GM23248 (cell line): ENCODE data around the gene CA14. TPM values are rescaled to one million over a fixed set of nuclear protein-coding genes. Genes with fewer than 3 reads are reported as not detected.
A peak's percentile ranks its signal among the peaks of the same experiment; 100 is the strongest.

Experiments
- DNase-seq: peaks from one replicate; pipeline ENCODE4 v3.0.0-alpha.2; 2015
- H2AFZ ChIP-seq: fragments of 200-600 bp; sonication (generic); 2 replicates; pipeline ENCODE4 v1.6.1; 2016; ENCODE audit warnings: antibody characterized with exemption
- H3F3A ChIP-seq: fragments of 200-600 bp; sonication (generic); 2 replicates; pipeline ENCODE4 v1.6.1; 2016; ENCODE audit warnings: mild to moderate bottlenecking, antibody characterized with exemption, mixed run types; ENCODE audit not compliant: insufficient read depth
- H3K27ac ChIP-seq: fragments of 200-600 bp; sonication (generic); 2 replicates; pipeline ENCODE4 v1.5.1; 2016; ENCODE audit warnings: mild to moderate bottlenecking
- H3K27me3 ChIP-seq: fragments of 200-600 bp; sonication (generic); replicated peaks from 2 replicates; pipeline ENCODE4 v1.6.1; 2016; ENCODE audit warnings: mild to moderate bottlenecking; ENCODE audit not compliant: insufficient read depth
- H3K36me3 ChIP-seq: fragments of 200-600 bp; sonication (generic); 2 replicates; pipeline ENCODE4 v1.6.1; 2016; ENCODE audit warnings: low read depth, mild to moderate bottlenecking
- H3K4me1 ChIP-seq: fragments of 200-600 bp; sonication (generic); 2 replicates; pipeline ENCODE4 v1.6.1; 2016; ENCODE audit warnings: mild to moderate bottlenecking; ENCODE audit not compliant: insufficient read depth
- H3K4me2 ChIP-seq: fragments of 200-600 bp; sonication (generic); one replicate; pipeline ENCODE4 v1.6.1; 2016; ENCODE audit warnings: mild to moderate bottlenecking; ENCODE audit not compliant: unreplicated experiment
- H3K4me3 ChIP-seq: fragments of 200-600 bp; sonication (generic); 2 replicates; pipeline ENCODE4 v1.5.1; 2016; ENCODE audit warnings: mild to moderate bottlenecking
- H3K79me2 ChIP-seq: fragments of 200-600 bp; sonication (generic); 2 replicates; pipeline ENCODE4 v1.6.1; 2016; ENCODE audit warnings: mild to moderate bottlenecking; ENCODE audit not compliant: insufficient read depth
- H3K9ac ChIP-seq: fragments of 200-600 bp; sonication (generic); 2 replicates; pipeline ENCODE4 v1.6.1; 2016; ENCODE audit warnings: mild to moderate bottlenecking
- H3K9me2 ChIP-seq: fragments of 200-600 bp; sonication (generic); 2 replicates; pipeline ENCODE4 v1.6.1; 2016; ENCODE audit warnings: mixed run types, mild to moderate bottlenecking, moderate library complexity; ENCODE audit not compliant: insufficient read depth
- H3K9me3 ChIP-seq: fragments of 200-600 bp; sonication (generic); one replicate; pipeline ENCODE4 v1.6.1; 2017; ENCODE audit warnings: low read depth
- H4K20me1 ChIP-seq: fragments of 200-600 bp; sonication (generic); 2 replicates; pipeline ENCODE4 v1.6.0; 2016; ENCODE audit not compliant: insufficient read depth
- EZH2 ChIP-seq: fragments of 200-600 bp; sonication (generic); IDR thresholded peaks from 2 replicates; pipeline ENCODE4 v1.6.1; 2018; ENCODE audit warnings: antibody characterized with exemption, mild to moderate bottlenecking; ENCODE audit not compliant: insufficient read depth, poor library complexity, severe bottlenecking
- EZH2phosphoT487 ChIP-seq: fragments of 200-600 bp; sonication (generic); IDR thresholded peaks from 2 replicates; pipeline ENCODE4 v1.6.1; 2018; ENCODE audit warnings: antibody characterized with exemption, moderate library complexity, mild to moderate bottlenecking, low read depth; ENCODE audit not compliant: insufficient read depth
- WGBS, 2 experiments: methylation state at CpG; one replicate each; pipeline ENCODE4 v1.1.6; 2015 to 2017; ENCODE audit warnings: low lambda C conversion rate in 2 of 2, low coverage in 1 of 2; ENCODE audit errors: missing lambda C conversion rate in 2 of 2; 5-methylcytosine and 5-hydroxymethylcytosine counted together
- in situ Hi-C: fragments of 300-500 bp; cut with MboI; formaldehyde crosslinking; loops from 2 replicates; pipeline ENCODE4 v1.15.0; 2020
- polyA plus RNA-seq: library from polyadenylated mRNA; unstranded; fragments of >200 nt; fragmentation: Nextera tagmentation; extraction: Ambion mirVana; gene quantifications from 2 replicates; pipeline ENCODE4 v1.2.1, GENCODE V29; 2016
- total RNA-seq: library from RNA; depleted of rRNA; stranded (reverse); fragments of >200 nt; shearing (Covaris generic); gene quantifications from 2 replicates; pipeline ENCODE4 v1.2.3, GENCODE V29; 2014

The CA14 gene
- total and polyA plus RNA-seq, 2 experiments from 2014 or later = not detected

DNA sequence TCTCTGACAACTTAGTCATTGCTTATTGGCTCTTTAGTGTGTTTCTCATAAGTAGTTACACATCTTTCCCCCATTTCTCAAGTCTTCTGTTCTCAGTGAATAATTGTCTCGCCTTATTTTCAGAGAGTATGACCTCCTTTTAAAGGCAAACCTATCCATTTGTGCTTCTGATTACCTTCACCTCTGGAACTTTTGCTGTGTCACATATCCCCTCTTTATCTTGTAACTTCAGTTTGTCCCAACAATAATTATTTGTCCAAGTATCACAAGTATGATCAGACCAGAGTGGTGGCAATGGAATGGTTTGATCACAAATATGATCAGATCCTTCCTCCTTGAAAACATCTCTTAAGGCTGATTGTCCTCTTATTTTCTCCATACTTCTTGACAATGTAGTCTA lies 30.8 kb downstream of the CA14 start:
- Histone ChIP-seq H3K4me2 (no peak overlapping the region), H2AFZ (no peak overlapping the region), H3K27me3 (no peaks in the 10 kb centered on the region), H3K9me3 (no peaks in the 10 kb centered on the region), H3K4me3 (no peak overlapping the region), H3K27ac (no peak overlapping the region), H4K20me1 (no peaks in the 10 kb centered on the region), H3K9ac (no peak overlapping the region), H3K79me2 (peaks cover 2% of the 10 kb centered on the region), H3K36me3 (no peaks in the 10 kb centered on the region), H3K9me2 (no peaks in the 10 kb centered on the region), H3F3A (no peaks in the 10 kb centered on the region), H3K4me1 (peaks cover 5% of the 10 kb centered on the region)
- TF ChIP-seq EZH2phosphoT487 = no peak
- 55 to 61% methylated on average over 1 of the region's 1 CpG for WGBS, 2 experiments
- DNase-seq = no peak
- in situ Hi-C loops = no loop called here

DNA sequence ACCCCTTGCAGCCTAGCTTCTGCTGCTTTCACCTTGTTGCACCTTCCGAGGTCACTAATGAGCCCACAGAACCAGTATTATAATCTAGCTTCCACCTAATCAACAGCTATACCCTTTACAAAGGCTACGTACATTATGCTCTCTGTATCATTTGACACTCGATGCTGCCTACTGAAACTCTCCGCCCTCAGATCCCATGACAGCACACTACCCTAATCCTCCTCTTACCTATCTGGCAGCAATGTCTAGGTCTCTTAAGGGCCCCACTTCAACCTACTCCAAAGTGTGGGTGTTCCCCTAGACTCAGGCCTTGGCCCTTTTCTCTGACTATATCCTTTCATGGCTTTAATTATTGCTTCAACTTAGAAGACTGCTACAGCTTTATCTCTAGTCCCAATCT lies 31.2 kb downstream of the CA14 start:
- Histone ChIP-seq H3K79me2 (peaks cover 7% of the 10 kb centered on the region), H3K27me3 (no peaks in the 10 kb centered on the region), H3K9ac (no peak overlapping the region), H3K9me3 (no peaks in the 10 kb centered on the region), H3K4me1 (peaks cover 6% of the 10 kb centered on the region), H3F3A (no peaks in the 10 kb centered on the region), H2AFZ (no peak overlapping the region), H3K27ac (no peak overlapping the region), H3K9me2 (no peaks in the 10 kb centered on the region), H3K4me3 (no peak overlapping the region), H3K36me3 (no peaks in the 10 kb centered on the region), H3K4me2 (no peak overlapping the region), H4K20me1 (no peaks in the 10 kb centered on the region)
- TF ChIP-seq EZH2phosphoT487 (no peak), EZH2 (no peak)
- in situ Hi-C loops = no loop called here
- no peak for DNase-seq
- WGBS, 2 experiments = 92 to 94% methylated on average over 4 of the region's 4 CpGs

GRCh38 chr1:150293433-150294253 lies 36.1 kb downstream of the CA14 start, which contains the start of gene MRPS21:
Gene MRPS21 (plus strand): TSS chr1:150293861. CDS start chr1:150294367, 506 bp downstream.
- Histone ChIP-seq H3F3A (no peaks in the 10 kb centered on the region), H2AFZ (peak within 1 kb of the TSS; percentile 99), H3K9me2 (no peaks in the 10 kb centered on the region), H3K27ac (peak within 1 kb of the TSS; percentile 94), H3K9ac (peak within 1 kb of the TSS; percentile 88), H3K36me3 (peaks cover 5% of the 10 kb centered on the region; the same call in 1 of the 2 replicates), H4K20me1 (0 out of 2 replicates have a peak, but pooled peaks cover 3% of the 10 kb centered on the region), H3K9me3 (no peaks in the 10 kb centered on the region), H3K4me1 (peaks cover 10% of the 10 kb centered on the region), H3K79me2 (peaks cover 53% of the 10 kb centered on the region), H3K4me3 (peak within 1 kb of the TSS; percentile 86), H3K27me3 (no peaks in the 10 kb centered on the region), H3K4me2 (peak within 1 kb of the TSS; percentile 86)
- no peak for TF ChIP-seq EZH2
- TF ChIP-seq EZH2phosphoT487 = no peak
- DNase-seq = peak; percentile 97
- in situ Hi-C loops = no loop called here
- 8 to 9% methylated on average over 42 to 43 of the region's 43 CpGs for WGBS, 2 experiments

DNA sequence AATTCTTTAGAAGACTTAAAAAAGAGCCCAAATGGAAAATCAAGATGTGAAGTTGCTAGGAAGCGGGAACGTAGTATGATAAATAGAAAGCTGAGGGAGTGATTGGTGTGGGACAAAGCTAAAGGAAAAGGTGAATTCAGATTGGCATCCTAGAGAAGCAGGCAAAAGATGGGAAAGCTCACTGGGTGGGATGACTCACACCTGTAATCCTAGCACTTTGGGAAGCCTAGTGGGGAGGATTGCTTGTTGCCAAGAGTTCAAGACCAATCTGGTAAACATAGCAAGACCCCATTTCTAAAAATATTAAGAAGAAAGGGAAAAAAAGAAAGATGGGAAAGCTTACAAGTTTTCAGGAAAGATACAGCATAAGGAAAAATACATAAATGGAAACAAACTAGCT lies 37.9 kb downstream of the CA14 start:
- no peaks in the 10 kb centered on the region for H3K9me2 ChIP-seq
- H3K9me3 ChIP-seq = no peaks in the 10 kb centered on the region
- H3K27ac ChIP-seq = no peak overlapping the region
- H2AFZ ChIP-seq = no peak overlapping the region
- H3K4me3 ChIP-seq = no peak overlapping the region
- peaks cover 5% of the 10 kb centered on the region; the same call in 1 of the 2 replicates for H3K36me3 ChIP-seq
- peaks cover 70% of the 10 kb centered on the region for H3K79me2 ChIP-seq
- in situ Hi-C loops = no loop called here
- TF ChIP-seq EZH2 (no peak), EZH2phosphoT487 (no peak)
- no peak for DNase-seq
- 0 out of 2 replicates have a peak, but pooled peaks cover 3% of the 10 kb centered on the region for H4K20me1 ChIP-seq
- H3F3A ChIP-seq = no peaks in the 10 kb centered on the region
- no peak overlapping the region for H3K4me2 ChIP-seq
- 97 to 100% methylated on average over 2 of the region's 2 CpGs for WGBS, 2 experiments
- no peaks in the 10 kb centered on the region for H3K27me3 ChIP-seq
- peaks cover 10% of the 10 kb centered on the region for H3K4me1 ChIP-seq
- H3K9ac ChIP-seq = no peak overlapping the region
